Smooth muscle cell (in vitro differentiated cells): ENCODE results near the gene DCP2. TPM values are rescaled to one million over a fixed set of nuclear protein-coding genes. Genes with fewer than 3 reads are reported as not detected.

Source experiments
- DNase-seq: peaks from one replicate; lab custom pipeline; 2025; ENCODE audit not compliant: unreplicated experiment; lab: John Stamatoyannopoulos, UW
- H2AFZ ChIP-seq: fragments of 200-600 bp; sonication (generic); 2 replicates; pipeline ENCODE4 v1.6.0; 2016; ENCODE audit warnings: antibody characterized with exemption, low read depth, mild to moderate bottlenecking
- H3F3A ChIP-seq: fragments of 200-600 bp; sonication (generic); 2 replicates; pipeline ENCODE4 v1.6.0; 2017; ENCODE audit warnings: antibody characterized with exemption, low read depth
- H3K27ac ChIP-seq: fragments of 200-600 bp; sonication (generic); 2 replicates; pipeline ENCODE4 v1.5.1; 2016; ENCODE audit warnings: low read depth, mild to moderate bottlenecking
- H3K27me3 ChIP-seq: fragments of 200-600 bp; sonication (generic); 2 replicates; pipeline ENCODE4 v1.6.1; 2016; ENCODE audit warnings: low read depth, mild to moderate bottlenecking
- H3K36me3 ChIP-seq: fragments of 200-600 bp; sonication (generic); 2 replicates; pipeline ENCODE4 v1.5.1; 2016; ENCODE audit warnings: low read depth
- H3K4me1 ChIP-seq: fragments of 200-600 bp; sonication (generic); 2 replicates; pipeline ENCODE4 v1.5.1; 2016; ENCODE audit warnings: low read depth
- H3K4me2 ChIP-seq: fragments of 200-600 bp; sonication (generic); 2 replicates; pipeline ENCODE4 v1.6.0; 2016; ENCODE audit warnings: mild to moderate bottlenecking
- H3K4me3 ChIP-seq: fragments of 200-600 bp; sonication (generic); 2 replicates; pipeline ENCODE4 v1.5.1; 2016; ENCODE audit warnings: mild to moderate bottlenecking
- H3K79me2 ChIP-seq: fragments of 200-600 bp; sonication (generic); 2 replicates; pipeline ENCODE4 v1.6.0; 2016; ENCODE audit warnings: low read depth, mild to moderate bottlenecking
- H3K9ac ChIP-seq: fragments of 200-600 bp; sonication (generic); 2 replicates; pipeline ENCODE4 v1.6.0; 2016; ENCODE audit warnings: low read depth
- H3K9me3 ChIP-seq: fragments of 200-600 bp; sonication (generic); replicated peaks from 2 replicates; pipeline ENCODE4 v1.5.1; 2016; ENCODE audit warnings: low read depth
- H4K20me1 ChIP-seq: fragments of 200-600 bp; sonication (generic); 2 replicates; pipeline ENCODE4 v1.6.0; 2016; ENCODE audit warnings: low read depth
- CTCF ChIP-seq: fragments of 200-600 bp; sonication (generic); IDR thresholded peaks from 2 replicates; pipeline ENCODE4 v1.5.1; 2017; ENCODE audit warnings: borderline replicate concordance, mild to moderate bottlenecking, antibody characterized with exemption; ENCODE audit not compliant: insufficient read depth, poor library complexity, severe bottlenecking
- WGBS: methylation state at CpG from one replicate; pipeline ENCODE4 v1.1.7; 2016; ENCODE audit warnings: low lambda C conversion rate; 5-methylcytosine and 5-hydroxymethylcytosine counted together
- polyA plus RNA-seq: library from polyadenylated mRNA; unstranded; fragments of >200 nt; fragmentation: Nextera tagmentation; extraction: Ambion mirVana; gene quantifications from 2 replicates; pipeline ENCODE4 v1.2.1, GENCODE V29; 2016
- total RNA-seq: library from RNA; depleted of rRNA; stranded (reverse); fragments of >200 nt; gene quantifications from 2 replicates; pipeline ENCODE4 v1.2.3, GENCODE V29; 2014

DCP2 gene
- total and polyA plus RNA-seq, 2 experiments from 2014 or later, result 11.6 to 35.3 TPM

- WGBS, result 85% methylated on average over 5 of the region's 5 CpGs
- Histone ChIP-seq H3K4me3 (no peak overlapping the region), H3K9ac (no peak overlapping the region), H3K27me3 (no peaks in the 10 kb centered on the region), H3K4me1 (no peaks in the 10 kb centered on the region), H4K20me1 (no peaks in the 10 kb centered on the region), H3K27ac (no peak overlapping the region), H3F3A (no peaks in the 10 kb centered on the region), H2AFZ (no peak overlapping the region), H3K79me2 (no peaks in the 10 kb centered on the region), H3K36me3 (no peaks in the 10 kb centered on the region), H3K4me2 (no peak overlapping the region), H3K9me3 (no peaks in the 10 kb centered on the region)
- TF ChIP-seq CTCF, result no peak
- DNase-seq, result no peak
These were observed 40.9 kb upstream of the DCP2 start for GRCh38 chr5:112935675-112936074.

- no peaks in the 10 kb centered on the region for H3K9me3 ChIP-seq
- H3K79me2 ChIP-seq, result no peaks in the 10 kb centered on the region
- no peak overlapping the region for H3K4me2 ChIP-seq
- no peaks in the 10 kb centered on the region for H3K4me1 ChIP-seq
- 95% methylated on average over 8 of the region's 8 CpGs for WGBS
- H3K27me3 ChIP-seq, result no peaks in the 10 kb centered on the region
- H3K36me3 ChIP-seq, result no peaks in the 10 kb centered on the region
- no peak overlapping the region for H3K27ac ChIP-seq
- H3K4me3 ChIP-seq, result no peak overlapping the region
- TF ChIP-seq CTCF, result no peak
- H4K20me1 ChIP-seq, result no peaks in the 10 kb centered on the region
- H3F3A ChIP-seq, result no peaks in the 10 kb centered on the region
- no peak for DNase-seq
- H3K9ac ChIP-seq, result no peak overlapping the region
- H2AFZ ChIP-seq, result no peak overlapping the region
These were observed 38.3 kb upstream of the DCP2 start for GRCh38 chr5:112938286-112938685.

- H3K27me3 ChIP-seq, result no peaks in the 10 kb centered on the region
- H3K36me3 ChIP-seq, result no peaks in the 10 kb centered on the region
- no peak for DNase-seq
- no peak overlapping the region for H3K4me2 ChIP-seq
- no peaks in the 10 kb centered on the region for H4K20me1 ChIP-seq
- H3K4me3 ChIP-seq, result no peak overlapping the region
- H3K27ac ChIP-seq, result no peak overlapping the region
- H3F3A ChIP-seq, result no peaks in the 10 kb centered on the region
- no peaks in the 10 kb centered on the region for H3K4me1 ChIP-seq
- no peak overlapping the region for H2AFZ ChIP-seq
- H3K79me2 ChIP-seq, result no peaks in the 10 kb centered on the region
- TF ChIP-seq CTCF, result no peak
- WGBS, result 86% methylated on average over 2 of the region's 2 CpGs
- H3K9ac ChIP-seq, result no peak overlapping the region
- no peaks in the 10 kb centered on the region for H3K9me3 ChIP-seq
These were observed 35.9 kb upstream of the DCP2 start for GRCh38 chr5:112940670-112941069.

- WGBS, result 97% methylated on average over 1 of the region's 1 CpG
- no peak for TF ChIP-seq CTCF
These were observed 28.1 kb upstream of the DCP2 start for GRCh38 chr5:112948458-112948857.

More at GRCh38 chr5:112948458-112948857, 28.1 kb upstream of the DCP2 start:
- no peaks in the 10 kb centered on the region for H3K27me3 ChIP-seq
- no peak overlapping the region for H3K4me3 ChIP-seq
- H3K27ac ChIP-seq, result no peak overlapping the region
- no peak overlapping the region for H2AFZ ChIP-seq
- H4K20me1 ChIP-seq, result no peaks in the 10 kb centered on the region
- no peak overlapping the region for H3K4me2 ChIP-seq
- no peaks in the 10 kb centered on the region for H3K36me3 ChIP-seq
- H3K4me1 ChIP-seq, result no peaks in the 10 kb centered on the region
- H3K9ac ChIP-seq, result no peak overlapping the region
- H3K79me2 ChIP-seq, result no peaks in the 10 kb centered on the region
- H3F3A ChIP-seq, result no peaks in the 10 kb centered on the region
- no peak for DNase-seq
- H3K9me3 ChIP-seq, result no peaks in the 10 kb centered on the region
